GM12878 (cell line): ENCODE data around the gene RAB8A. TPM values are rescaled to one million over a fixed set of nuclear protein-coding genes. Genes with fewer than 3 reads are reported as not detected.

Experiments used
- ASH2L ChIP-seq: fragments of 300-600, 200-600 bp; sonication (generic); IDR thresholded peaks from 2 replicates; pipeline ENCODE4 v1.6.1; 2017; ENCODE audit warnings: low read depth, mild to moderate bottlenecking, borderline replicate concordance
- ATF2 ChIP-seq: IDR thresholded peaks from 2 replicates; pipeline ENCODE4 v1.6.1; 2012; ENCODE audit warnings: low read length, inconsistent platforms
- CHD4 ChIP-seq: fragments of 200-600 bp; sonication (generic); IDR thresholded peaks from 2 replicates; pipeline ENCODE4 v1.6.1; 2016; ENCODE audit warnings: mild to moderate bottlenecking
- EGR1 ChIP-seq, 2 experiments: IDR thresholded peaks; 1 replicate in 1 of 2; 2 replicates in 1 of 2; pipeline ENCODE4 v1.6.1; 2011 to 2012; ENCODE audit warnings: low read depth in 2 of 2, low read length in 2 of 2, borderline replicate concordance in 1 of 2, mild to moderate bottlenecking in 1 of 2, moderate library complexity in 1 of 2
- ESRRA ChIP-seq: IDR thresholded peaks from 2 replicates; pipeline ENCODE4 v1.6.1; 2012; ENCODE audit warnings: mild to moderate bottlenecking, low read length, improper control_type of control experiment
- MTA2 ChIP-seq: fragments of 450-650 bp; IDR thresholded peaks from 2 replicates; pipeline ENCODE4 v1.6.1; 2016; ENCODE audit warnings: low read depth, mild to moderate bottlenecking, moderate library complexity
- MTA3 ChIP-seq: IDR thresholded peaks from 2 replicates; pipeline ENCODE4 v1.6.1; 2012; ENCODE audit warnings: low read length, inconsistent platforms, borderline replicate concordance
- MXI1 ChIP-seq: fragments of 150-350 bp; IDR thresholded peaks from 2 replicates; pipeline ENCODE4 v1.6.1; 2011; ENCODE audit warnings: low read depth, mild to moderate bottlenecking, inconsistent platforms, low read length, improper control_type of control experiment
- NFYA ChIP-seq: IDR thresholded peaks from 2 replicates; pipeline ENCODE4 v1.6.1; 2011; ENCODE audit warnings: low read depth, mild to moderate bottlenecking, low read length, improper control_type of control experiment, borderline replicate concordance
- PAX8 ChIP-seq: fragments of 450-650 bp; IDR thresholded peaks from 2 replicates; pipeline ENCODE4 v1.6.1; 2017; ENCODE audit warnings: mild to moderate bottlenecking, moderate library complexity
- PRDM15 ChIP-seq: fragments of 450-650 bp; formaldehyde crosslinking; IDR thresholded peaks from 2 replicates; pipeline ENCODE4 v1.4.0; 2020; ENCODE audit warnings: mild to moderate bottlenecking, moderate library complexity
- RCOR1 ChIP-seq: conservative IDR thresholded peaks from 2 replicates; pipeline ENCODE4 v1.6.1; 2012; ENCODE audit warnings: low read depth, low read length, improper control_type of control experiment
- SMAD5 ChIP-seq: IDR thresholded peaks from 2 replicates; pipeline ENCODE4 v1.6.1; 2016; ENCODE audit warnings: antibody characterized with exemption, low read depth
- SUZ12 ChIP-seq: fragments of 200-600 bp; sonication (generic); IDR thresholded peaks from one replicate; pipeline ENCODE4 v1.6.1; 2018; ENCODE audit warnings: antibody characterized with exemption, mild to moderate bottlenecking; ENCODE audit not compliant: unreplicated experiment
- TARDBP ChIP-seq: IDR thresholded peaks from 2 replicates; pipeline ENCODE4 v1.6.1; 2016; ENCODE audit warnings: borderline replicate concordance
- TBL1XR1 ChIP-seq: IDR thresholded peaks from 2 replicates; pipeline ENCODE4 v1.6.1; 2012; ENCODE audit warnings: low read depth, low read length, improper control_type of control experiment
- USF1 ChIP-seq: IDR thresholded peaks from 2 replicates; pipeline ENCODE4 v1.6.1; 2011; ENCODE audit warnings: borderline replicate concordance, low read depth, mild to moderate bottlenecking, moderate library complexity, mixed read lengths, low read length; ENCODE audit not compliant: insufficient read depth; ENCODE audit errors: extremely low read length
- ZBED1 ChIP-seq: IDR thresholded peaks from 2 replicates; pipeline ENCODE4 v1.6.1; 2016; ENCODE audit warnings: borderline replicate concordance
- ZNF687 ChIP-seq: fragments of 450-650 bp; IDR thresholded peaks from 2 replicates; pipeline ENCODE4 v1.6.1; 2017; ENCODE audit warnings: mild to moderate bottlenecking, moderate library complexity
- polyA plus RNA-seq, 11 experiments: library from polyadenylated mRNA; depleted of rRNA in 4 of 11; unstranded in 6 of 11; stranded (reverse) in 5 of 11; fragments of >200 nt; fragmentation: Nextera tagmentation in 4 of 11; fragmentation: Illumina TruSeq in 1 of 11; extraction: Ambion mirVana in 4 of 11; extraction: Trizol in 1 of 11; gene quantifications; 1 replicate in 1 of 11; 2 replicates in 10 of 11; pipeline versions ENCODE4 v1.2.1 to v1.2.3, GENCODE V29; 2011 to 2016; ENCODE audit warnings: inconsistent platforms in 2 of 11, missing spikeins in 2 of 11, low read depth in 1 of 11
- total RNA-seq, 4 experiments: library from RNA; depleted of rRNA in 3 of 4; stranded (reverse); fragments of >200 nt in 3 of 4; fragmentation: Illumina TruSeq in 1 of 4; extraction: Trizol in 1 of 4; gene quantifications; 2 replicates each; pipeline versions ENCODE4 v1.2.1 to v1.2.3, GENCODE V29; 2013 to 2021

Gene RAB8A
- total and polyA plus RNA-seq, 10 of the 15 experiments (the other 5 are each of a cell fraction or from before 2014, with no cell fraction given), result 23.9 to 314 (median 185) TPM

- TF ChIP-seq MTA3, result peak; percentile 44; the same call in 1 of the 2 replicates
- no peak for TF ChIP-seq TARDBP
- no peak for TF ChIP-seq RCOR1
- TF ChIP-seq EGR1 (IDR thresholded peaks at IDR 0.05; ENCODE audit: borderline replicate concordance in 1 of 2, low read depth in 2 of 2, low read length in 2 of 2), result 0 out of 3 replicates have a peak, but pooled peaks of 1 of the 2 experiments have one; percentile 11
- no peak for TF ChIP-seq PRDM15 (CRISPR knock-in tag)
- TF ChIP-seq MTA2, result peak; percentile 70
- TF ChIP-seq ZNF687, result no peak
- no peak for TF ChIP-seq NFYA
- peak; percentile 85 for TF ChIP-seq ZBED1
- TF ChIP-seq PAX8, result 0 out of 2 replicates have a peak, but pooled peaks have one; percentile 20
- no peak for TF ChIP-seq ASH2L
- TF ChIP-seq USF1, result no peak
- no peak for TF ChIP-seq ESRRA
- TF ChIP-seq CHD4, result no peak
- peak; percentile 42 for TF ChIP-seq SMAD5
- TF ChIP-seq ATF2, result peak; percentile 56
- TF ChIP-seq MXI1, result peak; percentile 84
- no peak for TF ChIP-seq SUZ12
- no peak for TF ChIP-seq TBL1XR1
Observed at GRCh38 chr19:16078759-16079707, 32.7 kb upstream of the RAB8A start (continued).
